ENCODE data around the gene RFPL2. TPM values are rescaled to one million over a fixed set of nuclear protein-coding genes. Genes with fewer than 3 reads are reported as not detected.

Gene RFPL2
- not detected for total RNA-seq
- polyA plus RNA-seq, result not detected

GRCh38 chr22:32204856-32205722, at the start of gene RFPL2:
Gene RFPL2, minus strand, starts transcription at chr22:32205073. Its CDS starts 2,622 bp downstream, at chr22:32202451.
- Histone ChIP-seq H3K36me3 (no peaks in the 10 kb centered on the region), H3K4me1 (peaks cover 0 to 16% (median 7%) of the 10 kb centered on the region in 4 donors), H3K27me3 (peaks cover 12 to 45% (median 14%) of the 10 kb centered on the region in 3 donors), H3K9me3 (no peaks in the 10 kb centered on the region), H3K27ac (no peak within 1 kb of the TSS), H3K4me3 (peak within 1 kb of the TSS in 2 of 4 donors; percentile 8 to 16)
- intact Hi-C loops (cut with DNase I), result no loop called here
- DNase-seq, result no peak
- TF ChIP-seq POLR2A (IDR thresholded peaks at IDR 0.05), result no peak
- no peak for TF ChIP-seq POLR2AphosphoS5 (IDR thresholded peaks at IDR 0.05)
- TF ChIP-seq CTCF (IDR thresholded peaks at IDR 0.05), result no peak
- no peak for TF ChIP-seq EP300 (IDR thresholded peaks at IDR 0.05)
- 70 to 73% methylated on average over 41 of the region's 41 CpGs for WGBS, 2 donors

GRCh38 chr22:32249231-32249630, 44.4 kb upstream of the RFPL2 start:
- Histone ChIP-seq H3K36me3 (no peaks in the 10 kb centered on the region), H3K4me3 (no peak overlapping the region), H3K9me3 (no peaks in the 10 kb centered on the region), H3K27me3 (no peaks in the 10 kb centered on the region), H3K4me1 (no peaks in the 10 kb centered on the region), H3K27ac (no peak overlapping the region)
- DNase-seq, result no peak
- intact Hi-C loops (cut with DNase I), result no loop called here
- no peak for TF ChIP-seq POLR2AphosphoS5 (IDR thresholded peaks at IDR 0.05)
- TF ChIP-seq EP300 (IDR thresholded peaks at IDR 0.05), result no peak
- TF ChIP-seq CTCF (IDR thresholded peaks at IDR 0.05), result no peak
- TF ChIP-seq POLR2A (IDR thresholded peaks at IDR 0.05), result no peak
- WGBS, 2 donors, result 89 to 98% methylated on average over 1 of the region's 1 CpG

GRCh38 chr22:32248276-32248675, 43.4 kb upstream of the RFPL2 start:
- 42 to 80% methylated on average over 1 of the region's 1 CpG for WGBS, 2 donors
- Histone ChIP-seq H3K4me1 (no peaks in the 10 kb centered on the region), H3K9me3 (no peaks in the 10 kb centered on the region), H3K36me3 (no peaks in the 10 kb centered on the region), H3K27me3 (no peaks in the 10 kb centered on the region), H3K4me3 (no peak overlapping the region), H3K27ac (no peak overlapping the region)
- TF ChIP-seq CTCF (IDR thresholded peaks at IDR 0.05) (no peak), POLR2A (IDR thresholded peaks at IDR 0.05) (no peak), POLR2AphosphoS5 (IDR thresholded peaks at IDR 0.05) (no peak), EP300 (IDR thresholded peaks at IDR 0.05) (no peak)
- intact Hi-C loops (cut with DNase I), result no loop called here
- no peak for DNase-seq

GRCh38 chr22:32246166-32246565, 41.3 kb upstream of the RFPL2 start:
- no peak for TF ChIP-seq POLR2AphosphoS5 (IDR thresholded peaks at IDR 0.05)
- no peak for TF ChIP-seq POLR2A (IDR thresholded peaks at IDR 0.05)
- no peak for TF ChIP-seq CTCF (IDR thresholded peaks at IDR 0.05)
- TF ChIP-seq EP300 (IDR thresholded peaks at IDR 0.05), result no peak
- no peaks in the 10 kb centered on the region for H3K9me3 ChIP-seq
- H3K36me3 ChIP-seq, result no peaks in the 10 kb centered on the region
- no peak overlapping the region for H3K4me3 ChIP-seq
- intact Hi-C loops (cut with DNase I), result no loop called here
- no peak for DNase-seq
- no peaks in the 10 kb centered on the region for H3K4me1 ChIP-seq
- WGBS, 2 donors, result 84 to 87% methylated on average over 5 of the region's 5 CpGs
- H3K27ac ChIP-seq, result no peak overlapping the region
- H3K27me3 ChIP-seq, result no peaks in the 10 kb centered on the region

Data from sigmoid colon (tissue), 7 donors.